ENCODE results near the gene BUD31. TPM values are rescaled to one million over a fixed set of nuclear protein-coding genes. Genes with fewer than 3 reads are reported as not detected.

Gene BUD31
- total and polyA plus RNA-seq, 2 of the 13 experiments (the other 11 are each of a cell fraction or from before 2014, with no cell fraction given) = 35.1 to 79.1 TPM

- TF ChIP-seq FUBP1 (CRISPR knock-in tag; IDR thresholded peaks at IDR 0.05; ENCODE audit: borderline replicate concordance) = no peak
- no peak for TF ChIP-seq ZKSCAN1 (IDR thresholded peaks at IDR 0.05; ENCODE audit: low read length)
- no peak for TF ChIP-seq BHLHE40 (IDR thresholded peaks at IDR 0.05; ENCODE audit: low read length)
- TF ChIP-seq ZNF510 (CRISPR knock-in tag; IDR thresholded peaks at IDR 0.05; ENCODE audit: low read depth) = peak; percentile 69; the same call in 1 of the 2 replicates
- 0 out of 2 replicates have a peak, but pooled peaks have one; percentile 32 for TF ChIP-seq GFI1 (CRISPR knock-in tag; IDR thresholded peaks at IDR 0.05; ENCODE audit: borderline replicate concordance)
- no peak for TF ChIP-seq HNRNPUL1 (IDR thresholded peaks at IDR 0.05; ENCODE audit: low read depth, low read length)
- TF ChIP-seq NFE2 (CRISPR knock-in tag; IDR thresholded peaks at IDR 0.05) = 0 out of 2 replicates have a peak, but pooled peaks have one; percentile 48
- TF ChIP-seq KAT8 (CRISPR knock-in tag; IDR thresholded peaks at IDR 0.05) = peak; percentile 94
Observed at GRCh38 chr7:99408379-99409191, at the start of gene BUD31, which contains the start of gene PDAP1 (continued).

- POLR2A ChIA-PET = interaction anchor here (1.1 kb wide), 1 partner anchor 11 kb away, joined by 6 read pairs; no protein-coding TSS in a partner anchor
- Histone ChIP-seq H3K36me3 (replicated peaks in 1 of 2; ENCODE audit: control insufficient read depth in 1 of 2, insufficient read depth in 2 of 2, low read length in 2 of 2) (peaks cover 18 to 56% of the 10 kb centered on the region in 2 experiments), H2AFZ (ENCODE audit: low read length) (no peak overlapping the region), H3K4me3 (replicated peaks in 1 of 3; ENCODE audit: insufficient read depth in 1 of 3, low read depth in 2 of 3, low read length in 3 of 3) (no peak overlapping the region), H3K79me2 (ENCODE audit: insufficient read depth, low read length) (no peaks in the 10 kb centered on the region), H3K4me1 (ENCODE audit: insufficient read depth, low read length) (0 out of 2 replicates have a peak, but pooled peaks cover 8% of the 10 kb centered on the region), H3K27me3 (ENCODE audit: control insufficient read depth in 1 of 2, insufficient read depth in 2 of 2, low read length in 2 of 2) (no peaks in the 10 kb centered on the region), H4K20me1 (ENCODE audit: insufficient read depth, low read length) (no peaks in the 10 kb centered on the region), H3K4me2 (ENCODE audit: low read depth, low read length) (no peak overlapping the region), H3K27ac (ENCODE audit: extremely low read length, insufficient read depth, low read length) (no peak overlapping the region), H3K9me3 (ENCODE audit: low read length) (no peaks in the 10 kb centered on the region), H3K9ac (ENCODE audit: insufficient read depth, low read depth, low read length) (no peak overlapping the region)
- DNase-seq (ENCODE audit: low spot score) (no peak), FAIRE-seq (no peak), ATAC-seq (no peak)
- WGBS (ENCODE audit: low lambda C conversion rate) = 94% methylated on average over 15 of the region's 22 CpGs
- intact Hi-C loops (cut with micrococcal nuclease; ENCODE audit: unreplicated experiment) = no loop called here
- BruUV-seq (replicated peaks) = no TSS peak
- in situ Hi-C loops (cut with HindIII; ENCODE audit: extremely low pct_ligation_motif_present, low pct_unique_long_range_greater_than_20kb) = no loop called here
- CTCF ChIA-PET (ENCODE audit: low intra/inter-chr PET ratio, low total read pairs) = no interaction called here
- TF ChIP-seq CENPX (CRISPR knock-in tag; IDR thresholded peaks at IDR 0.05) = no peak
- TF ChIP-seq MBNL3 (CRISPR knock-in tag; conservative IDR thresholded peaks at IDR 0.05) = no peak
- TF ChIP-seq SNAPC4 (CRISPR knock-in tag; IDR thresholded peaks at IDR 0.05) = no peak
- TF ChIP-seq HDAC1 (CRISPR knock-in tag; IDR thresholded peaks at IDR 0.05) = no peak
- TF ChIP-seq ZNF790 (CRISPR knock-in tag; IDR thresholded peaks at IDR 0.05; ENCODE audit: borderline replicate concordance) = no peak
- TF ChIP-seq ZMAT5 (CRISPR knock-in tag; IDR thresholded peaks at IDR 0.05; ENCODE audit: borderline replicate concordance, low read depth) = no peak
Observed at GRCh38 chr7:99359465-99360154, 49.2 kb upstream of the BUD31 start.

All from HepG2 (cell line).